Endothelial cell of umbilical vein (primary cell): ENCODE results near the gene PRKCSH. TPM values are rescaled to one million over a fixed set of nuclear protein-coding genes. Genes with fewer than 3 reads are reported as not detected.

ENCODE experiments used
- BruUV-seq: library from RNA; stranded (reverse); fragments of 400-500 nt; replicated peaks from 2 replicates; lab custom pipeline; 2021; lab: Mats Ljungman, UMichigan
- CTCF ChIA-PET: fragments of 300-600, 350-600 bp; sonication (Branson Sonifier 250); formaldehyde crosslinking; loops from one replicate; lab custom pipeline; 2021; ENCODE audit warnings: antibody characterized with exemption, inconsistent platforms; lab: Charles Lee
- POLR2A ChIA-PET: fragments of 300-600, 350-600 bp; sonication (Branson Sonifier 250); formaldehyde crosslinking; loops from one replicate; lab custom pipeline; 2021; ENCODE audit warnings: antibody characterized with exemption, inconsistent platforms; lab: Charles Lee
- DNase-seq: peaks from one replicate; pipeline ENCODE4 v3.0.0-alpha.2; 2011; ENCODE audit warnings: low read depth, low spot score
- FAIRE-seq: peaks from 2 replicates; lab custom pipeline; 2011; peaks lifted over from hg19 to GRCh38; lab: Jason Lieb, UNC
- H2AFZ ChIP-seq: 2 replicates; pipeline ENCODE4 v1.6.0; 2012; ENCODE audit warnings: low read depth, low read length, control low read depth, inconsistent platforms
- H3K27ac ChIP-seq: 2 replicates; pipeline ENCODE4 v1.5.1; 2011; ENCODE audit warnings: low read depth, mild to moderate bottlenecking, control low read depth, low read length, moderate library complexity; ENCODE audit not compliant: insufficient read depth
- H3K27me3 ChIP-seq, 2 experiments: 2 replicates each; pipeline versions ENCODE4 v1.6.0 to v1.6.1; 2011; ENCODE audit warnings: low read length in 2 of 2, mixed read lengths in 1 of 2; ENCODE audit not compliant: control insufficient read depth in 2 of 2, insufficient read depth in 2 of 2
- H3K36me3 ChIP-seq, 2 experiments: 2 replicates in 1 of 2; 3 replicates in 1 of 2; pipeline ENCODE4 v1.5.1; 2011; ENCODE audit warnings: low read length in 2 of 2, mild to moderate bottlenecking in 1 of 2, moderate library complexity in 1 of 2; ENCODE audit not compliant: control insufficient read depth in 2 of 2, insufficient read depth in 2 of 2; ENCODE audit errors: extremely low read depth in 1 of 2
- H3K4me1 ChIP-seq: 3 replicates; pipeline ENCODE4 v1.5.1; 2011; ENCODE audit warnings: mild to moderate bottlenecking, low read length; ENCODE audit not compliant: control insufficient read depth, insufficient read depth; ENCODE audit errors: extremely low read depth
- H3K4me2 ChIP-seq: 2 replicates; pipeline ENCODE4 v1.6.1; 2011; ENCODE audit warnings: low read length, control low read depth, mixed read lengths; ENCODE audit not compliant: insufficient read depth
- H3K4me3 ChIP-seq, 3 experiments: fragments of 200-600 bp in 1 of 3; sonication (generic), shearing (Covaris generic) in 1 of 3; replicated peaks in 1 of 3; 2 replicates each; pipeline ENCODE4 v1.5.1; 2011 to 2016; ENCODE audit warnings: control low read depth in 3 of 3, low read length in 3 of 3, mild to moderate bottlenecking in 2 of 3, inconsistent platforms in 1 of 3, low read depth in 1 of 3, moderate library complexity in 1 of 3; ENCODE audit not compliant: insufficient read depth in 1 of 3
- H3K79me2 ChIP-seq: 2 replicates; pipeline ENCODE4 v1.6.0; 2012; ENCODE audit warnings: low read length, inconsistent platforms; ENCODE audit not compliant: control insufficient read depth, insufficient read depth
- H3K9ac ChIP-seq: replicated peaks from 2 replicates; pipeline ENCODE3; 2011; ENCODE audit warnings: low read length, control low read depth; ENCODE audit not compliant: insufficient read depth; ENCODE audit errors: extremely low read depth
- H3K9me1 ChIP-seq: replicated peaks from 3 replicates; pipeline ENCODE4 v1.6.0; 2011; ENCODE audit warnings: mild to moderate bottlenecking, low read length; ENCODE audit not compliant: control insufficient read depth, insufficient read depth; ENCODE audit errors: extremely low read depth
- H3K9me3 ChIP-seq: replicated peaks from 2 replicates; pipeline ENCODE4 v1.5.1; 2012; ENCODE audit warnings: low read length, inconsistent platforms; ENCODE audit not compliant: control insufficient read depth, insufficient read depth
- H4K20me1 ChIP-seq: replicated peaks from 2 replicates; pipeline ENCODE3; 2011; ENCODE audit warnings: mild to moderate bottlenecking, low read length; ENCODE audit not compliant: control insufficient read depth, insufficient read depth; ENCODE audit errors: extremely low read depth
- EZH2 ChIP-seq: IDR thresholded peaks from 2 replicates; pipeline ENCODE4 v1.6.1; 2012; ENCODE audit warnings: borderline replicate concordance, low read depth, mild to moderate bottlenecking, moderate library complexity, low read length, inconsistent platforms; ENCODE audit not compliant: severe bottlenecking
- FOS ChIP-seq: IDR thresholded peaks from 2 replicates; pipeline ENCODE4 v1.6.1; 2011; ENCODE audit warnings: mild to moderate bottlenecking, low read length, moderate library complexity, borderline replicate concordance; ENCODE audit not compliant: insufficient read depth
- GATA2 ChIP-seq: IDR thresholded peaks from 2 replicates; pipeline ENCODE4 v1.7.0; 2011; ENCODE audit warnings: low read depth, mild to moderate bottlenecking, moderate library complexity, mixed read lengths, low read length; ENCODE audit not compliant: insufficient read length, insufficient read depth
- JUN ChIP-seq: IDR thresholded peaks from 2 replicates; pipeline ENCODE4 v1.6.1; 2011; ENCODE audit warnings: borderline replicate concordance, low read depth; ENCODE audit not compliant: insufficient read length, insufficient read depth
- MAX ChIP-seq: IDR thresholded peaks from 2 replicates; pipeline ENCODE4 v1.6.1; 2011; ENCODE audit not compliant: insufficient read depth, insufficient read length
- MYC ChIP-seq: IDR thresholded peaks from one replicate; pipeline ENCODE4 v1.6.1; 2011; ENCODE audit warnings: mild to moderate bottlenecking, low read depth, low read length
- POLR2A ChIP-seq: IDR thresholded peaks from 2 replicates; pipeline ENCODE4 v1.6.1; 2012; ENCODE audit warnings: low read depth, mild to moderate bottlenecking, control low read depth, low read length
- POLR2AphosphoS5 ChIP-seq: IDR thresholded peaks from 2 replicates; pipeline ENCODE4 v1.6.1; 2012; ENCODE audit warnings: low read depth, mild to moderate bottlenecking, control low read depth, low read length, moderate library complexity; ENCODE audit not compliant: insufficient read depth
- dilution Hi-C: fragments of 300-500 bp; cut with MboI; formaldehyde crosslinking; loops from one replicate; pipeline ENCODE4 v1.15.0; 2019; ENCODE audit warnings: low sequenced_read_pairs; ENCODE audit not compliant: extremely low pct_ligation_motif_present
- intact Hi-C: fragments of 100-400 bp; cut with micrococcal nuclease; formaldehyde crosslinking; loops from one replicate; pipeline ENCODE4 v1.10.0; 2022
- polyA plus RNA-seq, 4 experiments: library from polyadenylated mRNA; depleted of rRNA in 3 of 4; stranded (reverse) in 3 of 4; unstranded in 1 of 4; fragments of >200 nt; gene quantifications; 2 replicates each; pipeline versions ENCODE4 v1.2.1 to v1.2.3, GENCODE V29; 2011 to 2012; ENCODE audit warnings: missing spikeins in 1 of 4
- total RNA-seq: library from RNA; stranded (reverse); gene quantifications from 2 replicates; pipeline ENCODE4 v1.2.3, GENCODE V29; 2021
- TF ChIP-seq, protein P1 (sequence below), 2 donors: IDR thresholded peaks; 1 replicate in 1 of 2; 2 replicates in 1 of 2; pipeline ENCODE4 v1.5.1; 2011; ENCODE audit warnings: low read length in 2 of 2, mild to moderate bottlenecking in 2 of 2, moderate library complexity in 2 of 2, control low read depth in 1 of 2, inconsistent platforms in 1 of 2, low read depth in 1 of 2; ENCODE audit not compliant: insufficient read depth in 1 of 2; ENCODE audit errors: extremely low read depth in 1 of 2

PRKCSH gene
- total and polyA plus RNA-seq, 2 donors (not counting 3 experiments of a cell fraction or from before 2014, with no cell fraction given): 215 to 425 TPM

GRCh38 chr19:11437955-11438354, 2.5 kb downstream of the PRKCSH start:
- ChIA-PET CTCF (no interaction called here), POLR2A (no interaction called here)
- no peaks in the 10 kb centered on the region for H3K27me3 ChIP-seq
- BruUV-seq: no TSS peak
- dilution Hi-C loops: no loop called here
- H3K4me3 ChIP-seq: no peak overlapping the region
- H3K4me1 ChIP-seq: peaks cover 12% of the 10 kb centered on the region
- H2AFZ ChIP-seq: no peak overlapping the region
- H3K4me2 ChIP-seq: no peak overlapping the region
- H4K20me1 ChIP-seq: no peaks in the 10 kb centered on the region
- H3K79me2 ChIP-seq: peaks cover 16% of the 10 kb centered on the region
- H3K36me3 ChIP-seq: peaks cover 8 to 30% of the 10 kb centered on the region in 2 experiments
- H3K9ac ChIP-seq: no peak overlapping the region
- no peak overlapping the region for H3K27ac ChIP-seq
- H3K9me3 ChIP-seq: no peaks in the 10 kb centered on the region
- no peaks in the 10 kb centered on the region for H3K9me1 ChIP-seq
- TF ChIP-seq, protein P1, sequence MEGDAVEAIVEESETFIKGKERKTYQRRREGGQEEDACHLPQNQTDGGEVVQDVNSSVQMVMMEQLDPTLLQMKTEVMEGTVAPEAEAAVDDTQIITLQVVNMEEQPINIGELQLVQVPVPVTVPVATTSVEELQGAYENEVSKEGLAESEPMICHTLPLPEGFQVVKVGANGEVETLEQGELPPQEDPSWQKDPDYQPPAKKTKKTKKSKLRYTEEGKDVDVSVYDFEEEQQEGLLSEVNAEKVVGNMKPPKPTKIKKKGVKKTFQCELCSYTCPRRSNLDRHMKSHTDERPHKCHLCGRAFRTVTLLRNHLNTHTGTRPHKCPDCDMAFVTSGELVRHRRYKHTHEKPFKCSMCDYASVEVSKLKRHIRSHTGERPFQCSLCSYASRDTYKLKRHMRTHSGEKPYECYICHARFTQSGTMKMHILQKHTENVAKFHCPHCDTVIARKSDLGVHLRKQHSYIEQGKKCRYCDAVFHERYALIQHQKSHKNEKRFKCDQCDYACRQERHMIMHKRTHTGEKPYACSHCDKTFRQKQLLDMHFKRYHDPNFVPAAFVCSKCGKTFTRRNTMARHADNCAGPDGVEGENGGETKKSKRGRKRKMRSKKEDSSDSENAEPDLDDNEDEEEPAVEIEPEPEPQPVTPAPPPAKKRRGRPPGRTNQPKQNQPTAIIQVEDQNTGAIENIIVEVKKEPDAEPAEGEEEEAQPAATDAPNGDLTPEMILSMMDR (IDR thresholded peaks at IDR 0.05; ENCODE audit: extremely low read depth in 1 of 2, insufficient read depth in 1 of 2, low read depth in 1 of 2, low read length in 2 of 2): no peak
- TF ChIP-seq POLR2A: no peak
- no peak for TF ChIP-seq MYC
- no peak for TF ChIP-seq POLR2AphosphoS5
- no peak for TF ChIP-seq GATA2
- TF ChIP-seq FOS: no peak
- no peak for TF ChIP-seq MAX
- TF ChIP-seq EZH2: no peak
- no peak for TF ChIP-seq JUN
- intact Hi-C loops: loop anchor here (5.0 kb wide), 1 partner anchor 149 kb away; no protein-coding TSS in a partner anchor
- no peak for DNase-seq
- FAIRE-seq: no peak
